Prostate gland (tissue), 2 donors: Measurements from ENCODE around the gene ADAMTSL5. TPM values are rescaled to one million over a fixed set of nuclear protein-coding genes. Genes with fewer than 3 reads are reported as not detected.

Source experiments
- DNase-seq: peaks from one replicate; pipeline ENCODE4 v3.0.0-alpha.2; 2019; ENCODE audit warnings: low spot score
- H3K27ac ChIP-seq, 2 donors: fragments of 200-600 bp; sonication (generic); 2 replicates each; pipeline ENCODE4 v1.5.1; 2017 to 2019
- H3K27me3 ChIP-seq: fragments of 200-600 bp; sonication (generic); replicated peaks from 2 replicates; pipeline ENCODE4 v1.5.1; 2019; ENCODE audit not compliant: insufficient read depth
- H3K36me3 ChIP-seq, 2 donors: fragments of 200-600 bp; sonication (generic); 1 replicate in 1 of 2; 2 replicates in 1 of 2; pipeline versions ENCODE4 v1.5.1 to v1.8.1; 2017 to 2019
- H3K4me1 ChIP-seq: fragments of 200-600 bp; sonication (generic); replicated peaks from 2 replicates; pipeline ENCODE4 v1.5.1; 2019
- H3K4me3 ChIP-seq, 2 donors: fragments of 200-600 bp; sonication (generic); 2 replicates each; pipeline ENCODE4 v1.5.1; 2017 to 2019
- H3K9me3 ChIP-seq: fragments of 200-600 bp; sonication (generic); 2 replicates; pipeline ENCODE4 v1.5.1; 2017
- CTCF ChIP-seq, 4 experiments: fragments of 200-600 bp in 2 of 4; fragments of 450-650 bp in 2 of 4; sonication (generic) in 2 of 4; IDR thresholded peaks; 1 replicate in 3 of 4; 2 replicates in 1 of 4; pipeline ENCODE4 v1.5.1; 2016 to 2019; ENCODE audit warnings: antibody characterized with exemption in 4 of 4, mild to moderate bottlenecking in 2 of 4, moderate library complexity in 2 of 4
- POLR2A ChIP-seq: fragments of 450-650 bp; IDR thresholded peaks from one replicate; pipeline ENCODE4 v1.6.1; 2016; ENCODE audit warnings: antibody characterized with exemption, mild to moderate bottlenecking
- POLR2AphosphoS5 ChIP-seq: sonication (generic); formaldehyde crosslinking; IDR thresholded peaks from one replicate; pipeline ENCODE4 v1.6.1; 2017; ENCODE audit warnings: antibody characterized with exemption
- WGBS: methylation state at CpG from one replicate; pipeline ENCODE4 v1.1.5; 2018; 5-methylcytosine and 5-hydroxymethylcytosine counted together
- intact Hi-C: fragments of 100-400 bp; cut with DNase I; formaldehyde crosslinking; loops from one replicate; pipeline ENCODE4 v1.14.2; 2022
- total RNA-seq, 2 donors: library from RNA; depleted of rRNA; stranded (reverse); fragments of >200 nt; gene quantifications; one replicate each; pipeline ENCODE4 v1.1.0, GENCODE V29; 2016

Gene ADAMTSL5
- total RNA-seq, 2 donors from 2014 or later: 0.82 to 14.5 TPM

DNA sequence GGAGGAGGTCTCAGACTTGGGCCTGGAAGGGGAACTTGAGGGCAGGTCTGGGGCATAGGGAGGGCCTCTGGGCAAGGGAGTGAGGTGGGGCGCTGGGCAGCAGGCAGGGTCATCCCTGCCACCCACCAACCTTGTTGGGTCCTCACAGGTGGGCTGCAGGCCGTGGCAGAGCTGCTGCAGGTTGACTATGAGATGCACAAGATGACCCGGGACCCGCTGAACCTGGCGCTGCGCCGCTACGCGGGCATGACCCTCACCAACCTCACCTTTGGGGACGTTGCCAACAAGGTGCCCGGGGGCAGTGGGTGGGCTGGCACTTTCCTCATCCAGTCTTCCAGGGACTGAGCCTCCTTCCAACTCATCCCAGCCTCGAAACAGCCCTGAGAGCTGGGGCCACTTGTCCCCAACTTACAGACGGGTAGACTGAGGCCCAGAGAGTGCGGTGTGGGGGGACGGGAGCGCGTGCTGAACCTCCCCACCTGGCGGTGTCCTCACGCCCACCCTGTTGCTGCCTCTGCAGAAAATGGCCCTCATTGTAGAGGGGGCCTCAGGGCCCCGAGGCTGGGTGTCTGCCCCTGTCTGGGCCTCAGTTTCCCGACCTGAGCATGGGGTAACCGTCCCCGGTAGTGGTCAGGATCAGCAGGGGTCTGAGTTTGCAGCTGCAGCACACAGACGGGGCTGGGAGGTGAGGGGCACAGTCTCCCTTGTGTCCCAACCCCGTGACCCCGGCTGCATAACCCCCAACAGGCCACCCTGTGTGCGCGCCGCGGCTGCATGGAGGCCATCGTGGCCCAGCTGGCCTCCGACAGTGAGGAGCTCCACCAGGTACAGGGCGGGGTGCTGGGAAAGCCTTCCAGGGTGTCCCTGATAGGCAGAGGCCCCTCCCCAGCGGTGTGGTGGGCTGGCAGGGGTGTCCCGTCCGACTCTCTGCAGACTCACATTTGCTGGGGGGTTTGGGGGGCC lies 52.5 kb downstream of the ADAMTSL5 start:
- no peak for DNase-seq
- 93% methylated on average over 36 of the region's 36 CpGs for WGBS
- peaks cover 17% of the 10 kb centered on the region for H3K27me3 ChIP-seq
- H3K4me3 ChIP-seq: no peak overlapping the region
- peaks cover 3% of the 10 kb centered on the region for H3K4me1 ChIP-seq
- H3K36me3 ChIP-seq: no peaks in the 10 kb centered on the region
- intact Hi-C loops: no loop called here
- TF ChIP-seq POLR2AphosphoS5: no peak
- no peak for TF ChIP-seq POLR2A
- no peak for TF ChIP-seq CTCF (IDR thresholded peaks at IDR 0.05)
- no peak overlapping the region for H3K27ac ChIP-seq
- H3K9me3 ChIP-seq: no peaks in the 10 kb centered on the region

GRCh38 chr19:1459479-1459878 lies 53.3 kb downstream of the ADAMTSL5 start:
- peaks cover 19% of the 10 kb centered on the region for H3K27me3 ChIP-seq
- no peaks in the 10 kb centered on the region for H3K36me3 ChIP-seq
- H3K27ac ChIP-seq: no peak overlapping the region
- DNase-seq: no peak
- no peak for TF ChIP-seq CTCF (IDR thresholded peaks at IDR 0.05)
- TF ChIP-seq POLR2AphosphoS5: no peak
- TF ChIP-seq POLR2A: no peak
- intact Hi-C loops: no loop called here
- 81% methylated on average over 9 of the region's 9 CpGs for WGBS
- H3K9me3 ChIP-seq: no peaks in the 10 kb centered on the region
- H3K4me1 ChIP-seq: peaks cover 4% of the 10 kb centered on the region
- H3K4me3 ChIP-seq: no peak overlapping the region

GRCh38 chr19:1457892-1458291 lies 54.9 kb downstream of the ADAMTSL5 start:
- intact Hi-C loops: no loop called here
- no peak overlapping the region for H3K4me3 ChIP-seq
- TF ChIP-seq POLR2A (no peak), CTCF (IDR thresholded peaks at IDR 0.05) (no peak), POLR2AphosphoS5 (no peak)
- H3K9me3 ChIP-seq: no peaks in the 10 kb centered on the region
- no peaks in the 10 kb centered on the region for H3K36me3 ChIP-seq
- H3K4me1 ChIP-seq: peaks cover 4% of the 10 kb centered on the region
- WGBS: 82% methylated on average over 16 of the region's 16 CpGs
- peaks cover 23% of the 10 kb centered on the region for H3K27me3 ChIP-seq
- no peak overlapping the region for H3K27ac ChIP-seq
- DNase-seq: no peak

DNA sequence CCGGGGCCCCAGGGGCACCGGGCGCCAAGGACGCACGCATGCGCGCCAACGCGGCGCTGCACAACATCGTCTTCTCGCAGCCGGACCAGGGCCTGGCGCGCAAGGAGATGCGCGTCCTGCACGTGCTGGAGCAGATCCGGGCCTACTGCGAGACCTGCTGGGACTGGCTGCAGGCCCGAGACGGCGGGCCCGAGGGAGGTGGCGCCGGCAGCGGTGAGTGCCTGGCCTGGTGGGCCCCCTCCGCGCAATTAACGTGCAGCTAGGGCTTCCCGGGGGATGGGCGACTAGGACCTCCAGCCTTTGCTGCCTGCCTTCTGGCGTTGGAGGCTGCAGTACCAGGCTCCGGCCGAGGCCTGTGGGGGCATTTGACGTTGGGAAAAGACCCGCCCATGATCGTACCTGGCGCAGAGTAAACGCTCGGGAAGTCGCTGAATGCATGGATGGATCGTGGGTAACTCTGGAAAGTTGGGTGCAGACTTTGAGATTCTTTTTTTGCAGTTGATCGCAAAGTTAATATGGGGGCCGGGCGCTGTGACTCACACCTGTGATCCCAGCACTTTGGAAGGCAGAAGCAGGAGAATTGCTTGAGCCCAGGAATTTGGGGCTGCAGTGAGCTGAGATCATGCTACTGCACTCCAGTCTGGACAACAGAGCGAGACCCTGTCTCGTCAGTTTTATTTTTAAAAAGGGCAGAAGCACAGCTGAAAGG lies 55.6 kb downstream of the ADAMTSL5 start:
- no peaks in the 10 kb centered on the region for H3K36me3 ChIP-seq
- no peak for DNase-seq
- peaks cover 4% of the 10 kb centered on the region for H3K4me1 ChIP-seq
- no peak overlapping the region for H3K27ac ChIP-seq
- intact Hi-C loops: no loop called here
- no peaks in the 10 kb centered on the region for H3K9me3 ChIP-seq
- no peak overlapping the region for H3K4me3 ChIP-seq
- TF ChIP-seq POLR2AphosphoS5 (no peak), CTCF (IDR thresholded peaks at IDR 0.05) (no peak), POLR2A (no peak)
- H3K27me3 ChIP-seq: peaks cover 29% of the 10 kb centered on the region
- WGBS: 11% methylated on average over 31 of the region's 48 CpGs
